Measurements from ENCODE around the gene CIP2A. TPM values are rescaled to one million over a fixed set of nuclear protein-coding genes. Genes with fewer than 3 reads are reported as not detected.

Gene CIP2A
- total RNA-seq, 1 donor from 2014 or later, result 15.9 TPM

DNA sequence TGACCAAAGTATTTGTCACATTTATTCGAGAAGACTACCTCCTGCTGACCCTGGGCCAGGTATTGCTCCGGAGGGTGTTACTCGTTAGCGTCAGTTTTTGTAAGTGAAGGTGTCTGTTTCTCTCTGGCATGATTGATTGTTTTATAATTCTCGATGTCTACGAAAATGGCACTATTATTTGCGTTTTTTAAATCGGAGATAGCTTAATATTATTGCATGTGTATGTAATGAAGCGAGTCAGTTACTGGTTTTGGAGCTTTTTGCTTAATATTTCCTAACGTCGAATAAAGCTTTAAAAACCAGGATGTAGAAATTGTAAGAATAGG, 723 bp upstream of the CIP2A start:
- Mint-ChIP-seq H3K27me3 (ENCODE audit: low read depth) (no peaks in the 10 kb centered on the region), H3K36me3 (no peaks in the 10 kb centered on the region), H3K9me3 (no peaks in the 10 kb centered on the region), H3K4me1 (peaks cover 28% of the 10 kb centered on the region), H3K4me3 (peak overlapping the region; percentile 98), H3K27ac (peak overlapping the region; percentile 99)
- TF ChIP-seq, protein P1, sequence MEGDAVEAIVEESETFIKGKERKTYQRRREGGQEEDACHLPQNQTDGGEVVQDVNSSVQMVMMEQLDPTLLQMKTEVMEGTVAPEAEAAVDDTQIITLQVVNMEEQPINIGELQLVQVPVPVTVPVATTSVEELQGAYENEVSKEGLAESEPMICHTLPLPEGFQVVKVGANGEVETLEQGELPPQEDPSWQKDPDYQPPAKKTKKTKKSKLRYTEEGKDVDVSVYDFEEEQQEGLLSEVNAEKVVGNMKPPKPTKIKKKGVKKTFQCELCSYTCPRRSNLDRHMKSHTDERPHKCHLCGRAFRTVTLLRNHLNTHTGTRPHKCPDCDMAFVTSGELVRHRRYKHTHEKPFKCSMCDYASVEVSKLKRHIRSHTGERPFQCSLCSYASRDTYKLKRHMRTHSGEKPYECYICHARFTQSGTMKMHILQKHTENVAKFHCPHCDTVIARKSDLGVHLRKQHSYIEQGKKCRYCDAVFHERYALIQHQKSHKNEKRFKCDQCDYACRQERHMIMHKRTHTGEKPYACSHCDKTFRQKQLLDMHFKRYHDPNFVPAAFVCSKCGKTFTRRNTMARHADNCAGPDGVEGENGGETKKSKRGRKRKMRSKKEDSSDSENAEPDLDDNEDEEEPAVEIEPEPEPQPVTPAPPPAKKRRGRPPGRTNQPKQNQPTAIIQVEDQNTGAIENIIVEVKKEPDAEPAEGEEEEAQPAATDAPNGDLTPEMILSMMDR (IDR thresholded peaks at IDR 0.05; ENCODE audit: unreplicated experiment), result no peak
- no peak for DNase-seq (ENCODE audit: low spot score in 2 of 2, unreplicated experiment in 2 of 2)

DNA sequence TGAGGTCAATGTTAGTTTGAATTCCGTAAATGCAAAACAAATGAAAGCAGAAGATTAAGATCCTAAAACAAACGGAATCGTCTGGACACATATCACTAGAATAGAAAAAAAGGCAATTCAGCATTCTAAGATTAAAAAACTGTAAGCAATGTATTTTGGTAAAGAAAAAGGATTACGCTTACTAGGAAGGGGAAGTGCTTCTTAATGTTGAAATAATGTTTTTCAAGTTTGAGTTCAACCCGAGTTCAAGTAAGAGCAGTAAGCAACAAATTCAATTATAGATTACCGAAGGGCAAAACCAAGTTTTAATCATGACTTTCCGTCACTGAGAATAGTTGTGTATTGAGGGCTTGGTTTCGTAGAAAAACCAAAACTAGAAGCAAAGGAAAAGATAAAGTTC, 637 bp downstream of the CIP2A start:
- peaks cover 28% of the 10 kb centered on the region for H3K4me1 Mint-ChIP-seq
- H3K9me3 Mint-ChIP-seq, result no peaks in the 10 kb centered on the region
- H3K27ac Mint-ChIP-seq, result peak overlapping the region; percentile 99
- no peak for DNase-seq (ENCODE audit: low spot score in 2 of 2, unreplicated experiment in 2 of 2)
- H3K4me3 Mint-ChIP-seq, result peak overlapping the region; percentile 98
- TF ChIP-seq, protein P1 (IDR thresholded peaks at IDR 0.05; ENCODE audit: unreplicated experiment), result no peak
- H3K27me3 Mint-ChIP-seq (ENCODE audit: low read depth), result no peaks in the 10 kb centered on the region
- H3K36me3 Mint-ChIP-seq, result no peaks in the 10 kb centered on the region

DNA sequence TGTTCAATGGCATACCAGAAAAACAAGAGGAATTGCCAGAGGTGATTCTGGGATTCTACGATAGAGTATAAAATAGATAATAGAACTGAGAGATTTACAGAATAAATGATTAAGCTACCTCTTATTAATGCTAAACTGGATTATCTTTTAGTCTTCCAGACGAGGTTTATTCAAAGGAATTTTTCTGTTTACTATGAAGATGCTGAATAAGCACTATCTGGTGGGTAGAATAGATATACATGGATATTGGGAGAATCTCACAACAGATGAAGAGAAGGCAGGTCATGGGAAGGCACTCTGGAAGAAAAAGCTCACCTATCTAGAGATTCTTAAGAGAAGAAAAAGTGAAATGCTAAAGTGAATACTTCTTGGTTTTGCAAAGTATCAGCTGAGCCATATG, 11.2 kb downstream of the CIP2A start:
- no peak for DNase-seq (ENCODE audit: low spot score in 2 of 2, unreplicated experiment in 2 of 2)
- H3K27ac Mint-ChIP-seq, result no peak overlapping the region
- H3K27me3 Mint-ChIP-seq (ENCODE audit: low read depth), result no peaks in the 10 kb centered on the region
- H3K9me3 Mint-ChIP-seq, result peaks cover 16% of the 10 kb centered on the region
- H3K4me1 Mint-ChIP-seq, result no peaks in the 10 kb centered on the region
- H3K36me3 Mint-ChIP-seq, result peaks cover 28% of the 10 kb centered on the region
- no peak overlapping the region for H3K4me3 Mint-ChIP-seq
- TF ChIP-seq, protein P1 (IDR thresholded peaks at IDR 0.05; ENCODE audit: unreplicated experiment), result no peak

DNA sequence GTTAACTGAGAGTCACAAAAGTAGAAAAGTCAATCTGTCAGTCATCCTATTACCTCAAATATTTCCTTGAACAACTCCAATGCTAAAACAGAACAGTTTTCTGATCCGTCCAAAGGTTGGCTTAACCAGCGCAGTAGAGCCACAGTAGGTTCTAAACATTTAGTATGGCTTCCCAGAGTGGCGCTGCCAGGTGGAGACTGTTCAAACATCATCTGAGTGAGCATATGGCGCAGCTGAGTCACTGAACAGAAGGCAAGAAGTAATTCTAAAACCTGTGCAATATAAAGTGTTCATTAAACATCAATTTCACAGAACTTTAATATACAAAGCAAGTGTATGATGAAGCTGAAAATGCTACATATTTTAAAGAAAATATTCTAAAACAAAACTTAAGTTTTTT, 19.9 kb downstream of the CIP2A start:
- H3K27ac Mint-ChIP-seq, result no peak overlapping the region
- DNase-seq (ENCODE audit: low spot score in 2 of 2, unreplicated experiment in 2 of 2), result no peak
- no peaks in the 10 kb centered on the region for H3K27me3 Mint-ChIP-seq (ENCODE audit: low read depth)
- peaks cover 22% of the 10 kb centered on the region for H3K36me3 Mint-ChIP-seq
- peaks cover 26% of the 10 kb centered on the region for H3K9me3 Mint-ChIP-seq
- peaks cover 4% of the 10 kb centered on the region for H3K4me1 Mint-ChIP-seq
- H3K4me3 Mint-ChIP-seq, result no peak overlapping the region
- TF ChIP-seq, protein P1 (IDR thresholded peaks at IDR 0.05; ENCODE audit: unreplicated experiment), result no peak

DNA sequence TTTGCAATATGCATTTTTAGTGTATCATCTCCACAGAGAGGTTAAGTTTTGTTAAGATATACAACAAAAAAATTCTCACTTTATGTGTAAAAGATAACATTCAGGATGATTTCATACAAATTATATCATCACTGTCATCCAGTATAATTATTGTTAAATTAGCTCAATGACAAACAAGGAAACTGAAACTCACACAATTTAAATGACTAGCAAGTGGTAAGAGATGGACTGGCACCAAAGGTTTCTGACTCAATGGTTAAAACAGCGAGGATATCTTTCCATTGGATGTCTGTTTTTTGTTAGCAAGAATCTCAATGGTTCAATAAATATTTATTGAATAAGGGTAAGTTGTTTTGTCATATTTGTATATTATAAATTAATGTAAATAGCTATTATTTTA, 22.6 kb downstream of the CIP2A start:
- peaks cover 6% of the 10 kb centered on the region for H3K4me1 Mint-ChIP-seq
- no peak for DNase-seq (ENCODE audit: low spot score in 2 of 2, unreplicated experiment in 2 of 2)
- no peak overlapping the region for H3K27ac Mint-ChIP-seq
- no peak overlapping the region for H3K4me3 Mint-ChIP-seq
- TF ChIP-seq, protein P1 (IDR thresholded peaks at IDR 0.05; ENCODE audit: unreplicated experiment), result no peak
- H3K36me3 Mint-ChIP-seq, result peaks cover under 1% of the 10 kb centered on the region
- H3K9me3 Mint-ChIP-seq, result no peaks in the 10 kb centered on the region
- H3K27me3 Mint-ChIP-seq (ENCODE audit: low read depth), result no peaks in the 10 kb centered on the region

DNA sequence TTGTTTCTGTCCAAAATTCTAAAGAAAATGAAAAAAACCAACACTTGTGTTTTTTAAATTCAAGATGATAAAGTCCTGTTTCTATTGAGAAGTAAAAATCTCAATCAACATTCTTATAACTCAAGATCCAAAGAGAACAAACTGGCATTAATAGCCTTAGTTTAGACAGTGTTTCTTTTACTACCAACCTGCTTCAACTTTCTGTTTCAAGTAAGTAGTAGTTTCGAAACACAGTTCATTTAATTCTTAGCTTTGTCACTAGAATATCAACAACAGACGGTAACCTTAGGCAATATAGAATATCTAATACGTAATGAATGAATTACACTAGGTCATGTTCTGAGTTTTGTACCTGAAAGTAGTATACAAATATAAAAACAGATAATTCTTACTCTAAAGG, 23.7 kb downstream of the CIP2A start:
- Mint-ChIP-seq H3K4me3 (no peak overlapping the region), H3K9me3 (no peaks in the 10 kb centered on the region), H3K36me3 (peaks cover 6% of the 10 kb centered on the region), H3K4me1 (peaks cover 6% of the 10 kb centered on the region), H3K27me3 (ENCODE audit: low read depth) (no peaks in the 10 kb centered on the region), H3K27ac (no peak overlapping the region)
- TF ChIP-seq, protein P1 (IDR thresholded peaks at IDR 0.05; ENCODE audit: unreplicated experiment), result no peak
- DNase-seq (ENCODE audit: low spot score in 2 of 2, unreplicated experiment in 2 of 2), result no peak
